NCI-H524 treated with DMSO at 0.1 percent for 48 hours (cell line): ENCODE measurements around the gene SIL1.
"Not testable (repeated sequence)": the region's sequence is repeated elsewhere in the genome, so short reads cannot be mapped to it uniquely, and the experiment has no call there.

Experiments used
- DNase-seq: peaks from one replicate; lab custom pipeline; 2025; lab: John Stamatoyannopoulos, UW

SIL1 gene

DNA sequence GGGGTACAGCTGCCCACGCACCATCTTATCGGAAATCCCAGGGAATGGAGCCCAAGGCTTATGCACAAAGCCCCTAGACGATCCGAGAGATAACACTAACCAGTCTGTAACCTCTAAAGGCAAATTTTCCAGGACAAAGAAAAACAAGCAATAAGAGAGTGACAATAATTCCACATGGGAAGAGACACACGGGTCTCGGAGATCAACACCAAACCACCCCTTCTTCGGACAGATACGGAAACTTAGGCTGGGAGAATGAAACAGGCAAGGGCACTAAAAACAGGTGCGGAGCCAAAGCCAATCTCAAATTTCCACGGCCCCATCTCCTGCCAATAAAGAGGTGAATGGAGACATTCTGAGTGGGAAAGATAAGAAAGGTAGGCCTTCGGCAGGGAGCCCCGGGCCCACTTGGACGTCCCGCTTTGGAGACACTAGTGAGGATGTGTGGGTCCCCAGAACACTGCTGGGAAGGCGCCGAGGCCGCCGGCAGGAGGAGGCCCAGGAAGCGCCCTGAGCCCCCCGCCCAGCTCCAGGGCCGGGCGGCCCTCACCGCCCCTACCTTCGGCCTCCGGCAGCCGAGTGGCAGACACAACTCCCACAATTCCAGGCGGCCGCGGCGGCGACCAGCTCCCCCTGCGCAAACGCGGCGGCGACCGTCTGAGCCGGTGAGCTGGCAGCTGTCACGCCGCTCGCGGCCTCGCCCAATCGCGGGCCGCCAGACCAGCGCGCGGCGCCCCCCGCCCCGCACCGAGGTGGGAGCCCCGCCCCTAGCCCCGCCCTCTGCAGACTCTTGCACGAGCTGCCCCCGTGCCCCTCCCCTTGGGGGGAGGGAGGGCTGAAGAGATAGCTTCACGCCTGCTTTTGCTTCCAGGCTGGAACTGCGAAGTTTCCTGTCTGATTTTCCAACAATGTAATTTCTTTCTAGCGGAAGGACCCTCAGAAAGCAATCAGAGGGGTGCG lies at the start of gene SIL1:
TSS of gene SIL1 (minus strand) at position 659 of the 960 bp plus-strand sequence. CDS start 70,525 bp downstream, outside the sequence.
- DNase-seq, result peak; percentile 50

GRCh38 chr5:139246394-139246793 lies 48.2 kb upstream of the SIL1 start:
- DNase-seq, result no peak

- no peak for DNase-seq
Measured at GRCh38 chr5:139245637-139246339, 47.6 kb upstream of the SIL1 start.

GRCh38 chr5:139243425-139243970 lies 45.3 kb upstream of the SIL1 start:
- DNase-seq, result peak; percentile 91

GRCh38 chr5:139241139-139241538 lies 43.0 kb upstream of the SIL1 start:
- no peak for DNase-seq

DNA sequence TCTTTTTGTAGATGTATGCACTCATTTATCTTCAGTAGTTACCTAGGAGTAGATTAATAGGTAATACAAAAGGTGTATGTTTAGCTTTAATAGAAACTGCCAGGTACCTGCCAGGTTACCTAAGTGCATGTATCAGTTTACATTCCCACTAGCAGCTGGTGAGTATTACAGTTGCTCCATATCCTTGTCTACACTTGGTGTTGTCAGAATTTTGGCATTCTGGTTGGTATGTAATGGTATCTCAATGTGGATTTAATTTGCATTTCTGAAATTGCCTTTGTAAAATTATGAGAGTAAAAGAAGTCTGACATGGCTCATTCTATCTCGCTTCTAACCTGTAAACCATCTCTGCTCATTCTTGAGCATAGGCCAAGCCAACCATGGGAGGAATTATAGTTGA lies 38.3 kb upstream of the SIL1 start:
- DNase-seq, result no peak

- no peak for DNase-seq
Measured at GRCh38 chr5:139232147-139232724, 34.1 kb upstream of the SIL1 start.

DNA sequence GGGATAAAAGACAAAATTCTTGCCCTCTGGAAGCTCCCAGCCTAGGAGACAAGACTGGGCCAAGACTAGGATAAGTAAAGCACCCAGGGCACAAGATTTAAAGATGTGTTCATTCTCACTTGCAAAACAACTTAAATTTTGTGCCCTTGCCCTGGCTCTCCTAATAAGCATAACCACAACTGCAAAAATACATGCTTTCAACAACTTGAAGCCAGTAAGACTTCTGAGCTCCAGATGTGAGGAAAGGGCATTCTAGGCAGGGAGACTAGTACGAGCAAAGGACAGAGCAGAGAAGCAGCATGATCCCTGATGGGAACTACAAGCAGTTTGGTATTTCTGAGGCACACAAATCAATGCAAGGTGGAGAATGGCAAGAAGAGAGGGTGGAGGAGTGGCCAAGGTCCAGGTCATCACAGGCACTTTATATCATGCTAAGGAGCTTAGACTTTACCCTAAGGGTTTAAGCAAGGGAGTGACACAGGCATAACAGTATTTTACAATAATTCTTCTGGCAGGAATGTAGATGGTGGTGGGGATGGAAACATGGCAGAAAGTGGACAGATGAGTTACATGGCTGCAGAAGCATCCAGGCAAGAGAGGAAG lies 30.1 kb upstream of the SIL1 start:
- DNase-seq, result no peak

- DNase-seq, result no peak
Measured at GRCh38 chr5:139226131-139226530, 28.0 kb upstream of the SIL1 start.

DNA sequence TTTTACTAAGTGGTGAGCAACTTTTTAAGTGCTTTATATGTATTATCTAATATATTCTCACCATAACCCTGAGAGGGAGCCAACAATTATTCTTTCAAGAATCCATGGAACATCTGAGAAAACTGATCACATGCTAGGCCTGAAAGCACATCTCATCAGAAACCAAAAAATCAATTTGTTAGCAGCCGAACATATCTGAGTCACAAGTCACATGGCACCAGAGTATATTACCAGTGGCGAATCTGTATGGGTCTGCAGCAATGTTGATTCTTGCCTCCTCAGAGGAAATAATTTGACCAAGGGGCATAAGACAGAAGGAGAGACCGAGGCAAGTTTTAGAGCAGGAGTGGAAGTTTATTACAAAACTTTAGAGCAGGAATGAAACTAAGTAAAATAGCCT lies 25.3 kb upstream of the SIL1 start:
- DNase-seq, result no peak

- no peak for DNase-seq
Measured at GRCh38 chr5:139222346-139222745, 24.2 kb upstream of the SIL1 start.

- not testable (repeated sequence) for DNase-seq
Measured at GRCh38 chr5:139218038-139218437, 19.9 kb upstream of the SIL1 start.

GRCh38 chr5:139215107-139215975 lies 17.2 kb upstream of the SIL1 start:
- DNase-seq, result no peak

DNA sequence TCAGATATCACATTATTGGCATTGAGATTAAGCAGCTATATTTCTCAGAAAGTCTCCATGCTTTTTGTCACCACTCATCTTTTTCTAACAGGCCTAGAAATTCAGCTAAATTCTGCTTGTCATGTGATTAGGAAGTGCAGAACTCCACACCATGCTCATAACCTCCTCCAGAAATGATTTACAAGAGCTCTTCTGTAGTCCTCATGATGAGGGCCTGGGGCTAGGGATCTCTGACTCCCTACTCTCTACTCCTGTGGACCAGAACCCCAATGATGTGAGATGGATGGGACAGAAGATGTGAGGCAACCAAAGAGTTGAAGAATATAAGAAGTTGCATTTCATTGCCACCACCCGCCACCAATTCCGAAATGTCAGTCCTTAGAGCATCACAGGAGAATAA lies 16.5 kb upstream of the SIL1 start:
- no peak for DNase-seq

DNA sequence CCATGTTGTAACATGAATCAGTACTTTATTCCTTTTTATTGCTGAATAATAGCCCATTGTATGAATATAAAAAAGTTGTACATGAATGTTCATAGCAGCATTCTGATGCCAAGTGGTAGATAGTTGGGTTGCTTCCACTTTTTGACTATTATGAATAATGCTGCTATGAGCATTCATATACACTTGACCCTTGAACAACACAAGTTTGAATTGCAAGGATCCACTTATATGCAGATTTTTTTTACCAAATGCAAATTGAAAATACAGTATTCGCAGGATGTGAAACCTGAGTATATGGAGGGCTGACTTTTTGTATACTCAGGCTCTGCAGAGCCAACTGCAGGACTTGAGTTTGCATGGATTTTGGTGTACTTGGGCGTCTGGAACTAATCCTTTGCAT lies 14.7 kb upstream of the SIL1 start:
- no peak for DNase-seq

DNA sequence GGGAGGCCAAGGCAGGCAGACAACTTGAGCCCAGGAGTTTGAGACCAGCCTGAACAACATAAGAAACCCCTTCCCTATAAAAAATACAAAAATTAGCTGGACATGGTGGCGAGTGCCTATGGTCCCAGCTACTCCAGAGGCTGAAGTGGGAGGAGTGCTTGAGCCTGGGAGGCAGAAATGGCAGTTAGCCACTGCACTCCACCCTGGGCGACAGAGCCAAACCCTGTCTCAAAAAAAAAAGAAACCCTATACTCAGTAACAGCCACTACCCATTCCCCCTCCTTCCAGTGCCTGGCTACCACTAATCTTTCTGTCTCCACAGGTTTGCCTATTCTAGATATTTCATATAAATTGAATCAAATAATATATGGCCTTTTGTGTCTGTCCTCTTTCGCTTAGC lies 14.3 kb upstream of the SIL1 start:
- no peak for DNase-seq

DNA sequence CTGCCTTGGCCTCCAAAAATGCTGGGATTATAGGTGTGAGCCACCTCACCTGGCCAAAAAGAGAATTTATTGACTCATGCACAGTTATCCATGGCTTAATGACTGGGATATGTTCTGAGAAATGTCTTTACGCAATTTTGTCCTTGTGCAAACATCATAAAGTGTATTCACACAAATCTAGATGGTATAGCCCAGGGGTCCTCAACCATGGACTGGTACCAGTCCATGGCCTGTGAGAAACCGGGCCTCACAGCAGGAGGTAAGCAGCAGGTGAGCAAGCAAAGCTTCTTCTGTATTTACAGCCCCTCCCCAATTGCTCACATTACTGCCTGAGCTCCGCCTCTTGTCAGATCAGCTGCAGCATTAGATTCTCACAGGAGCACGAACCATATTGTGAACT lies 12.4 kb upstream of the SIL1 start:
- no peak for DNase-seq

DNA sequence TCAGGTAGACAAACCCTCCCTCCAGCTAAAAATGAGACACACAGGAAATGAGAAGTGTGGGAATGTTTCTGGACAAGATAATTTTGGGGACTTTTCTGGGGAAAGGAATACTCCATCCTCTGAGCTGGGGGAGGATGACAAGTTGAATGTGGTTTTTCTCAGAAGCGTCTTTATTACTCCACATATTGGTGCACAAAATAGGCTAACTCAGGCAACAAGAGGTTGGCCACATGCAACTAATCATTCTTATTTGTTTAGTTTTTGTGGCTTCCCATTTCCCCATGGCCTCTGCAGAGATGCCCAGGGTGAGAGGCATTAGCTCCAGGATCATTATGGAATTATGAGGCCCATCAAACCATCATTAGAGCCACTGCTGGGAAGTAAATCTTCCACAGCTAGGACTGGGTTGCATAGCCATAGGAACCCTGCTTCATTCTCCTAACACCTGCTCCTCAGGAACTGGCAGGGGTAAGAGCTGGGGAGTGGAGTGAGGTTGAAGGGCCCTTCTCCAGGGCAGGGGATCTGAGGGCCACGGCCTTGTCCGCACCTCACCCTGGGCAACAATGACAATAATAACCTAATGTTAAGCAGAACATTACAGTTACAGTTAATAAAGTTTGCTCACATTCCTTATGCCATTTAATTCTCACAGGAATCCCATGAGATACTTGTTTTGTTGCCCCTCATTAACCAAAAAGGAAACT lies 9.3 kb upstream of the SIL1 start:
- DNase-seq, result no peak

GRCh38 chr5:139205586-139205985 lies 7.4 kb upstream of the SIL1 start:
- no peak for DNase-seq

GRCh38 chr5:139205124-139205523 lies 7.0 kb upstream of the SIL1 start:
- no peak for DNase-seq
